ENCODE measurements around the gene C8A.

C8A gene

DNA sequence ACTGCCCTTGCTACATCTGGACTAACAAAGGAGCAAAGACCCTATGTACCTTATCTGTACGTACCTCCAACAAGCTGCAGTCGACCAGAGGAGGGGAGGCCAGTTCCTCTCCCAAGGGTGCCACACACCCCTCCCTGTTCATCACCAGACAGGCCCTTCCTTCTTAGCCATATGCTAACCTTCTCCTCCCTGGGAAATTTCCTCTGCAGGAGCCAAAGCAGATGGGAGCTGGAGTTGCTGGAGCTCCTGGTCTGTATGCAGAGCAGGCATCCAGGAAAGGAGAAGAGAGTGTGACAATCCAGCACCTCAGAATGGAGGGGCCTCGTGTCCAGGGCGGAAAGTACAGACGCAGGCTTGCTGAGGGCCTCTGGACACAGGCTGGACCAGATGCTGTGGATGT, 62.8 kb downstream of the C8A start:
- no peak for DNase-seq (ENCODE audit: low read depth in 1 of 2, low spot score in 1 of 2)
- Histone ChIP-seq H3K4me3 (replicated peaks; ENCODE audit: insufficient read depth, low read length) (no peak overlapping the region), H3K27me3 (ENCODE audit: insufficient read depth, poor library complexity, severe bottlenecking) (no peaks in the 10 kb centered on the region), H3K27ac (replicated peaks) (no peak overlapping the region)
- TF ChIP-seq, protein P1, sequence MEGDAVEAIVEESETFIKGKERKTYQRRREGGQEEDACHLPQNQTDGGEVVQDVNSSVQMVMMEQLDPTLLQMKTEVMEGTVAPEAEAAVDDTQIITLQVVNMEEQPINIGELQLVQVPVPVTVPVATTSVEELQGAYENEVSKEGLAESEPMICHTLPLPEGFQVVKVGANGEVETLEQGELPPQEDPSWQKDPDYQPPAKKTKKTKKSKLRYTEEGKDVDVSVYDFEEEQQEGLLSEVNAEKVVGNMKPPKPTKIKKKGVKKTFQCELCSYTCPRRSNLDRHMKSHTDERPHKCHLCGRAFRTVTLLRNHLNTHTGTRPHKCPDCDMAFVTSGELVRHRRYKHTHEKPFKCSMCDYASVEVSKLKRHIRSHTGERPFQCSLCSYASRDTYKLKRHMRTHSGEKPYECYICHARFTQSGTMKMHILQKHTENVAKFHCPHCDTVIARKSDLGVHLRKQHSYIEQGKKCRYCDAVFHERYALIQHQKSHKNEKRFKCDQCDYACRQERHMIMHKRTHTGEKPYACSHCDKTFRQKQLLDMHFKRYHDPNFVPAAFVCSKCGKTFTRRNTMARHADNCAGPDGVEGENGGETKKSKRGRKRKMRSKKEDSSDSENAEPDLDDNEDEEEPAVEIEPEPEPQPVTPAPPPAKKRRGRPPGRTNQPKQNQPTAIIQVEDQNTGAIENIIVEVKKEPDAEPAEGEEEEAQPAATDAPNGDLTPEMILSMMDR (IDR thresholded peaks at IDR 0.05; ENCODE audit: insufficient read depth, low read length) = no peak
- TF ChIP-seq POLR2AphosphoS5 (IDR thresholded peaks at IDR 0.05; ENCODE audit: low read depth) = no peak
- TF ChIP-seq SPI1 (IDR thresholded peaks at IDR 0.05; ENCODE audit: borderline replicate concordance, low read depth) = no peak
- TF ChIP-seq, protein P2, sequence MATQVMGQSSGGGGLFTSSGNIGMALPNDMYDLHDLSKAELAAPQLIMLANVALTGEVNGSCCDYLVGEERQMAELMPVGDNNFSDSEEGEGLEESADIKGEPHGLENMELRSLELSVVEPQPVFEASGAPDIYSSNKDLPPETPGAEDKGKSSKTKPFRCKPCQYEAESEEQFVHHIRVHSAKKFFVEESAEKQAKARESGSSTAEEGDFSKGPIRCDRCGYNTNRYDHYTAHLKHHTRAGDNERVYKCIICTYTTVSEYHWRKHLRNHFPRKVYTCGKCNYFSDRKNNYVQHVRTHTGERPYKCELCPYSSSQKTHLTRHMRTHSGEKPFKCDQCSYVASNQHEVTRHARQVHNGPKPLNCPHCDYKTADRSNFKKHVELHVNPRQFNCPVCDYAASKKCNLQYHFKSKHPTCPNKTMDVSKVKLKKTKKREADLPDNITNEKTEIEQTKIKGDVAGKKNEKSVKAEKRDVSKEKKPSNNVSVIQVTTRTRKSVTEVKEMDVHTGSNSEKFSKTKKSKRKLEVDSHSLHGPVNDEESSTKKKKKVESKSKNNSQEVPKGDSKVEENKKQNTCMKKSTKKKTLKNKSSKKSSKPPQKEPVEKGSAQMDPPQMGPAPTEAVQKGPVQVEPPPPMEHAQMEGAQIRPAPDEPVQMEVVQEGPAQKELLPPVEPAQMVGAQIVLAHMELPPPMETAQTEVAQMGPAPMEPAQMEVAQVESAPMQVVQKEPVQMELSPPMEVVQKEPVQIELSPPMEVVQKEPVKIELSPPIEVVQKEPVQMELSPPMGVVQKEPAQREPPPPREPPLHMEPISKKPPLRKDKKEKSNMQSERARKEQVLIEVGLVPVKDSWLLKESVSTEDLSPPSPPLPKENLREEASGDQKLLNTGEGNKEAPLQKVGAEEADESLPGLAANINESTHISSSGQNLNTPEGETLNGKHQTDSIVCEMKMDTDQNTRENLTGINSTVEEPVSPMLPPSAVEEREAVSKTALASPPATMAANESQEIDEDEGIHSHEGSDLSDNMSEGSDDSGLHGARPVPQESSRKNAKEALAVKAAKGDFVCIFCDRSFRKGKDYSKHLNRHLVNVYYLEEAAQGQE (IDR thresholded peaks at IDR 0.05; ENCODE audit: insufficient replicate concordance, low read depth) = no peak
- TF ChIP-seq GABPA (IDR thresholded peaks at IDR 0.05; ENCODE audit: low read depth) = no peak

DNA sequence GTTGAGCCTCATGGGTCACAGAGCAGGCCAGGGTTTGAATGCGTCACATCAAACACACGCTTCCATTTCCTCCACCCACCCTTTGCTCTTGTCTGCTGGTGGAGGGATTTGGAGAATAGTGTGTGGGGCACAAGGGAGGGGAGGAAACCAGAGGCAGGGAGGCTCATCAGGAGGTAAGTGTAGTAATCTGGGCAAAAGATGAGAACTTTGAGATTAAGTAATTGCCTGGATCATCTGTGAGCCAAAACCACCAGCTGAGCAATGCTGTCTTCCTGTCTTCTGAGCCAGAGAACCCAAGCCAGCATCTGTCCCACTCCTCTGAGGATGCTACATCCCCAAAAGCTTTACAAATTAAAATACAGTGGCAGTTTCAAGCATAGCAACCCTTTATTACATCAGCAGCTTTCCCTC, 66.0 kb downstream of the C8A start:
- Histone ChIP-seq H3K4me3 (replicated peaks; ENCODE audit: insufficient read depth, low read length) (no peak overlapping the region), H3K27ac (replicated peaks) (no peak overlapping the region), H3K27me3 (ENCODE audit: insufficient read depth, poor library complexity, severe bottlenecking) (no peaks in the 10 kb centered on the region)
- peak in 1 of 2 experiments; percentile 1 for DNase-seq (ENCODE audit: low read depth in 1 of 2, low spot score in 1 of 2)
- TF ChIP-seq, protein P2 (IDR thresholded peaks at IDR 0.05; ENCODE audit: insufficient replicate concordance, low read depth) = no peak
- TF ChIP-seq POLR2AphosphoS5 (IDR thresholded peaks at IDR 0.05; ENCODE audit: low read depth) (no peak), SPI1 (IDR thresholded peaks at IDR 0.05; ENCODE audit: borderline replicate concordance, low read depth) (no peak), GABPA (IDR thresholded peaks at IDR 0.05; ENCODE audit: low read depth) (no peak)
- TF ChIP-seq, protein P1 (IDR thresholded peaks at IDR 0.05; ENCODE audit: insufficient read depth, low read length) = no peak

DNA sequence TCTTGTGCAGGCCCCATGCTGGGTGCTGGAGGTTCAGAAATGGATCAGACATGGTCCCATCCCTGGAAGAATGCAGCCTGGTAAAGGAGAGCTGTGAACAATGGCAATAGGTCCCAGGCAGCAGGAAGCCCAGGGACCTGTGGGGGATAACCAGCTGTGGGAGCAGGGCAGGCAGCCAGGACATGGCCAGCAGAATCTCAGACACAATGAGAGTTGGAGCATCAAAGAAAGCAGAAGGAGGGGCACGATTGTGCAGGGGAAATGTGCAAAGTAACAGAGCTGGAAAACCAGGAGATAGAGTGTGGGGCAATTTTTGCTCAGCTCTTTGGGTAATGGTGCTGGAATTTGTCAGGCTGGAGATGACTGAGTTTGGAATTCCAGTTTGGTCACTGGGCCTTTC, 66.9 kb downstream of the C8A start:
- Histone ChIP-seq H3K4me3 (replicated peaks; ENCODE audit: insufficient read depth, low read length) (no peak overlapping the region), H3K27me3 (ENCODE audit: insufficient read depth, poor library complexity, severe bottlenecking) (no peaks in the 10 kb centered on the region), H3K27ac (replicated peaks) (no peak overlapping the region)
- TF ChIP-seq POLR2AphosphoS5 (IDR thresholded peaks at IDR 0.05; ENCODE audit: low read depth) = no peak
- no peak for TF ChIP-seq GABPA (IDR thresholded peaks at IDR 0.05; ENCODE audit: low read depth)
- TF ChIP-seq, protein P2 (IDR thresholded peaks at IDR 0.05; ENCODE audit: insufficient replicate concordance, low read depth) = no peak
- no peak for TF ChIP-seq SPI1 (IDR thresholded peaks at IDR 0.05; ENCODE audit: borderline replicate concordance, low read depth)
- DNase-seq (ENCODE audit: low read depth in 1 of 2, low spot score in 1 of 2) = no peak
